SIG-M5 (cell line): Measurements from ENCODE around the gene TM9SF4.

Experiments
- DNase-seq: peaks from one replicate; lab custom pipeline; 2025; lab: John Stamatoyannopoulos, UW

TM9SF4 gene

DNA sequence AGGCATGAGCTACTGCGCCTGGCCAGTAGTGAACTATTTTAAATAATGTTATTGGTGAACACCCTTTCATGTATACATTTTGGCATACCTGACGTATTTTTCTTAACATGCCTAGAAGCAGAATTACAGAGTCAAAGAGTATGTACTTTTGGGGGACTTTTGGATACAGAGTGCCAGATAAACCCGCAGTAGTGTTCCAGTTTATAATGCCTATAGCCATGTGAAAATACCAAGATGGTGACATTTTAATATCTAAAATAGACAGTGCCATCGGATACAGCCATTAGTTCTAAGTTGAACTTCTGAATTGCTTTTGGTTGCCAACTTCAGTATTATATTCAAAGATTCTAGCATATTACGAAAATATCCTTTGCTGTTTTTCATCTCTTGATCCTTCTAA is 20.3 kb downstream of the TM9SF4 start:
- no peak for DNase-seq

DNA sequence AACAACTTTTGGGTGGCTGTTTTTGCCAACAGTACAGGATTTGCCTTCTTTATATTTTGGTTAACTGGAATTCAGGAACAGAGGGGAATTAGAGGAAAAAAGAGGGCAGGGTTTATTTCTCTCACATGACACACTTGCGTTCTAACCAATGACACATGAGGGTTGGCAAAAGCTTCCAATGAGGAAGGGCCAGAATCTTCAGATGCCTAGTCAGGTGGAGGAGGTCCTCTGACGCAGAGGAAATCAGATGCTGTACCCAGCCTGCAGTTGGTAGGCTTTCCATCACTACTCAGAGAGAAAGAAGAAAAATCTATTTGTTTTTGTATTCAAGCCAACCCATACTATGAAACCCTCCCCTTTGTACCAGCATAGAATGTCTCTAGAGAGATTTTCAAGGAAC is 20.8 kb downstream of the TM9SF4 start:
- no peak for DNase-seq

DNA sequence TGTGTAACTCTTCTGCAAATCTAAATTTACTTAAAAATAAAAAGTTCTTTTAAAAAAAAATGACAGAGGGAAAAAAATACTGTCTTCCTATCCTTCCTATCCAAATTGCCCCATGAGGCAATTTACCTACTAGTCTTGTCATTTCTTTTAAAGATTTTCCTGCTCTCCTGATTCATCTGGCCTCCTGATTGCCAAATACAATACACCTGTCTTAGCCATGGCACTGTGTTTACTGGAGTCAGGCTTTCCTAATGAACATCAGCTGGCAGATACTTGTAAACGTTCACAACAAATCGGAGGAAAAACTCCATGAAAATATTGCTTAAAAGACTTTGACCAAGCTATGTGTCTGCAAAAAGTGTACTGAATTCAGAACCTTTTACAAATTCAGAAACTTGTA is 21.5 kb downstream of the TM9SF4 start:
- no peak for DNase-seq

DNA sequence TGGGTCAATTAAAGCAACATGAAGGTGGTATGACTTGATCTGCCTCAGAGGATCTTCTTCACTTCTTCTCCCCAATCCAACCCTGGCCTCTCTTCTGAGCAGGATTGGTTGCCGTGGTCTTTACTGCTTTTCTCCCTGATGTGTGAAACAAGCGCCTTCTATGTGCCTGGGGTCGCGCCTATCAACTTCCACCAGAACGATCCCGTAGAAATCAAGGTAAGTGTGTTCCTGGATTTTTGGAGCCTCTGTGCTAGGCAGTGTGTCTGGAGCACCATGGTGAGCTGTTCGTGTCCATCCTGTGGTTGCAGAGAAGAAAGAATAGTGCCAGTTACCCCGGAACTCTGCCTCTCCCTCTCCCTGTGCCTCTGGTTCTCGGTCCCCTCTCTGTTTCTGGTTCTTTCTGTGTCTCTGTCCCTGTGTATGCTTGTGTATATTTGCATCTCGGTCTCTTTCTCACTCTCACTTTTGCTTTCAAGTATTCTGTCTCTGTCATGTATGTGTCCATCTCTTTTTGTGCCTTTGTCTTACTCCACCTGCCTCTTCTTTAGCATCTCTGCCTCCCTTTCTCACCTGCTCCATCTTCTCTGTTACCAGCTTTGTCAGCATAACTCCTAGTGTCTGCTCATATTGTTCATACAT is 23.5 kb downstream of the TM9SF4 start:
- DNase-seq = no peak

DNA sequence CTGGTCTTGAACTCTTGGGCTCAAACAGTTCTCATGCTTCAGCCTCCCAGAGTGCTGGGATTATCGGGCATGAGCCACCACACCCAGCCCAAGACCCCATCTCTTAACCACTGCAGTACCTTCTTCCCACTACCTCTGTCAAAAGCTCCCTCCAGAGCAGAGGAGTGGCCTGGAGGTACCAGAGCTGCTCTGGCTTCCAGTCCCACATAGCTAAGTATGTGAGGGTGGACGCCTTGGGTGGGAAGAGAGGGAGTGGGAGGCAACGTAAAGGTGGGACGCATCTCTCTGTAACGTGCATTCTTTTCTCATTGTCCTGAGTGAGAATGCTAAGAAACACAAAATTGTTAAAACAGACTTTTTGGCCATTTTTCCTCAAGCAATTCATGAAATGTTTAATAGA is 24.5 kb downstream of the TM9SF4 start:
- no peak for DNase-seq

DNA sequence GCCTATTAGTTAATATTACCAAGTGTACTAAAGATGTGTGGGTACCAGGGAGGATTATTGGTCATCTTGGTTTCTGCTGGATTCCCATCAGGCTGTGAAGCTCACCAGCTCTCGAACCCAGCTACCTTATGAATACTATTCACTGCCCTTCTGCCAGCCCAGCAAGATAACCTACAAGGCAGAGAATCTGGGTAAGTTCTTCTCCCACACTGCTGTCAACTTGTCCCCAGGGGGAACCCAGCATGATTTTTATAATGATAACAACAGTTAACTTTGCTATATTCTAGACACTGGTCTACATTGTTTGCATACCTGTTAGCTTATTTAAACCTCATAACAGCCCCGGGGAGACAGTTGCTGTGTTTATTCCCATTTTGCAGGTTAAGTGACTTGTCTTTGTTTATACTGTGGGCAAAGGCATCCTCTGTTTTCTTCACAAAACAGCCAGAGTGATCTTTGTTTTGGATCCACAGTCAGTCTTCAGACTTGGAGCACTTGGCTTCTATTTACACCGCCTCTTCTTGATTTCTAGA is 26.5 kb downstream of the TM9SF4 start:
- no peak for DNase-seq

DNA sequence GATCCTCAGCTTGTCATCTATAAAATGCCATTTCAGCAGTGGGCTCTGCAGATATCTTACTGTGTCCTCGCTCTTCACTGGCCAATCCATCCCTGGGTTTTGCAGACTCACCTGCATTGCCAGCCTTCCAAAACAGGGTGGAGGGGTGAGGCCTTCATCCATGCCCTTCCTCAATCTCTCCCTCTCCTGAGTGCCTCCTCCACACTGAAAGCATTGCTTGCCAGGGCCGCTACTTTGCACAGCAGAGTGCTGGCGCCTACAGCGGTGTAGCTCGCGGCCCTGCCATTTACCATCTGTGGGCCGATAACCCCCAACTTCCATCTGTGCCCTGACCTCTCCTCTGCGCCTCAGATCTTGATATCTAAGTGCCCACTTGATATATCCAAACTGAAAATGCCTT is 29.4 kb downstream of the TM9SF4 start:
- DNase-seq = no peak

DNA sequence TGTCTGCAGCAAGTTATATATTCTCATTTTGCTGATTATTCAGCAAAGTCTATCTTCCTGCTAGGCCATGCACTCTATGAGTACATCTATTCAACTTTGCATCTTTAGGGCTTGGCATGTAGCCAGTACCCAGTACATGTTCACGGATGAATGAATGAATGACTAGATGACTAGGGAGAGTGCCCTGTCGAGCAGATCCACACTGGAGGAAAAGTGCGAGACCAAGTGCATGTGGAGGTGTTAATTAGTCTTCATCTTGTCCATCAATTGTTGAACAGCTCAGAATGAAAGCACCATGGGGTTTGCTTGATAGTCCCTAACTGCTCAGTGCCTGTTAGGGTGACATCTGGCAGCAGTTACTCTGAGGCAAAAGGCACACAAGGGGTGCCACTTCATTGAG is 30.4 kb downstream of the TM9SF4 start:
- DNase-seq = no peak

DNA sequence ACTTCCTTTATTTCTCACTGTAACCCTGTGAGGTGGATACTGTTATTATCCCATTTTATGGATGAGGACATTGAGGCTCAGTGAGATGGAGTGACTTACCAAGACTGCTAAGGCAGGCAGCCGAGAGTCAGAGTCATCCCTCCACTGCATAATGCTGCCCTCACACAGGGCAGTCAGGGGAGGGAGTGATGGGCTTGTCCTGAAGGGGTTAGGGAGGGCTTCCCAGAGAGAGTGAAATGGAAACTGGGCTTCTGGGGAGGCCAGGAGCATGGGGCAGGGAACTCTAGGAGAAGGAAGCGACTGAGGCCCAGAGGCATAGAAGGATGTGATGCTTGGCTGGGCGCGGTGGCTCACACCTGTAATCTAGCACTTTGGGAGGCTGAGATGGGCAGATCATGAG is 31.1 kb downstream of the TM9SF4 start:
- no peak for DNase-seq

DNA sequence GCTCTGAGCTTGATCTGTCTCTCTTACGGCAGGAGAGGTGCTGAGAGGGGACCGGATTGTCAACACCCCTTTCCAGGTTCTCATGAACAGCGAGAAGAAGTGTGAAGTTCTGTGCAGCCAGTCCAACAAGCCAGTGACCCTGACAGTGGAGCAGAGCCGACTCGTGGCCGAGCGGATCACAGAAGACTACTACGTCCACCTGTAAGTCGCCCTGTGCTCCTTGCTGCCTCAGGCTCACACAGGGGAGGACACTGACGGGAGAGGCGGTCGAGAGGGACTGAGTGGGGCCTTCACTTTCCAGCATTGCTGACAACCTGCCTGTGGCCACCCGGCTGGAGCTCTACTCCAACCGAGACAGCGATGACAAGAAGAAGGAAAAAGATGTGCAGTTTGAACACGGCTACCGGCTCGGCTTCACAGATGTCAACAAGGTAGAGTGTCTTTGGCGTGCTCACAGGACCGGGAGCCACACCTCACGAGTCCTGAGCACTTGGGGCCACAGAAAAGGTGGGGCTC is 32.0 kb downstream of the TM9SF4 start:
- no peak for DNase-seq

DNA sequence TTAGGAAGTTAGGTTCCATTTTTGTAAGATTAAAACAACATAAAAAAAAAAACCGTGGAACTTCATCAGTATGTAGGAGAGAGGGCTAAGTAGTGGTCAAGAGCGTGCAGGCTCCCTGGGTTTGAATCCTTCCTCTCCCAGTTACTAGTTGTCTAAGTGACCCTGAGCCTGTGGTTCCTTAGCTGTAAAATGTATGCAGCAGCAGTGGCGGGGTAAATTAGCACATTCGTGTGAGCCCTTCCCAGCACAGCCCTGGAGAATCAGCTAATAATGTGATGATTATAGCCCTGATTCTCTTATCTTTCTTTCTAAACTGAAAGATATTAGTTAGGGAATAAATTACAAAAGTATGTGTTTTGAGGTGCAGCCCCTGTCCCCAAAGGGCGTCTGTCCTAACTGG is 32.6 kb downstream of the TM9SF4 start:
- no peak for DNase-seq

DNA sequence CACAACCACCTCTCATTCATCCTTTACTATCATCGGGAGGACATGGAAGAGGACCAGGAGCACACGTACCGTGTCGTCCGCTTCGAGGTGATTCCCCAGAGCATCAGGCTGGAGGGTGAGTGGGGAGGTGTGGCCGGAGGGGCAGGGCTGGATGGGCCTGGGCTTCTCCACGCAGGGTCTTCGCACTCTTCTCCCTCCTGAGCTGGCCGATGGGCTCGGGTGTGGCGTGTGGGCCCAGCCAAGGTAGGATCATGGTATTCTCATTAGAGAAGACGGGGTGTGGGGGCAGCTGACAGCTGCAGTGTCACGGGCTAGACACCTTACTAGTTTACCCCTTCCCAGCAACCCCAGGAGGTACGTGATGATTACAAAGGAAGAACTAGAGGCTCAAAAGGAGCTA is 33.5 kb downstream of the TM9SF4 start:
- no peak for DNase-seq

DNA sequence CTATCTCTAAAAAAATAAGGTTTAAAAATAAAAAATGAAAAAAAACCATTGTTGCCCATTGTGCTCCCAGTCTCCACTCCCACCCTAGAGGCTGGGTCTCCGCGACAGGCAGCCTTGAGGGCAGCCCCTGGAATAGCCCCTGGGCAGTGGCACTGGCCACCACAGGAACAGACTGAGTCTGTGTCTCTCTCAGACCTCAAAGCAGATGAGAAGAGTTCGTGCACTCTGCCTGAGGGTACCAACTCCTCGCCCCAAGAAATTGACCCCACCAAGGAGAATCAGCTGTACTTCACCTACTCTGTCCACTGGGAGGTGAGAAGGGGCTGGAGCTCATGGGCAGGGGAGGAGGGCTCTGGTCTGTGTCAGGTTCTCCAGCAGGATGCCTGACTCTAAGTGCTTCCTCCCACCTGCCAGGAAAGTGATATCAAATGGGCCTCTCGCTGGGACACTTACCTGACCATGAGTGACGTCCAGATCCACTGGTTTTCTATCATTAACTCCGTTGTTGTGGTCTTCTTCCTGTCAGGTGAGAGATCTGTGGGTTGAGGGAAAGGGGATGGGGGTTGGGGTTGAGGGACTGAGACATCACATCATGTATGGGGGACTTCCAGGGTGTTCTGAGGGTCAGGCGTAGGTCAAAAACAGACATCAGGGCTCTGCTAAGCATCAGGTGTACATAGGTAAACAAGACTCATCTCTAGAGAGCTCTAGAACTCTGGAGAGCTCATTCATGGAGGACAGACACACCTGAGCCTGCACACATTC is 35.6 kb downstream of the TM9SF4 start:
- no peak for DNase-seq

DNA sequence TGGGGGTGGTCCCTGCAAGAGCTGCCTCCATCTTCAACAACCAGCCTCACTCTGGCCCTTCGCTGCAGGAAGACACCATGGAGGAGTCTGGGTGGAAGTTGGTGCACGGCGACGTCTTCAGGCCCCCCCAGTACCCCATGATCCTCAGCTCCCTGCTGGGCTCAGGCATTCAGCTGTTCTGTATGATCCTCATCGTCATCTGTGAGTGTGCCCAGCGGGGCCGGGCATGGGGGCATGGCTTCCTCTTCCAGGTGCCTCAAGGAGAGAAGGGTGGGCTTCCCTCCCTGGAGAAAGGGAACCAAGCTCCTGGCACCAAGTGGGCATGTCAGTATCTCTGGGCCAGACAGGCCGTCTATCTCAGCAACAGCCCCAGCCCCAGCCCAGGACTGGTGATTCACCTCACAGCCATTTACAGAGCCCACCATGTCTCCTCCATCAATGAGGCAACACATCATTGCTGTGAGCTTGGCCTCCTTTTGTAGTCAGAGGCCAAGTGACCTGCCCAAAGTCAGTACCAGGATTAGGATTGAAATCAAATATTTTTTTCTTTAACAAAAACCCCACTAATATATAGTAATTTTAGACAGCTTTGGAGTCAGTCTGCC is 40.2 kb downstream of the TM9SF4 start:
- DNase-seq = no peak

DNA sequence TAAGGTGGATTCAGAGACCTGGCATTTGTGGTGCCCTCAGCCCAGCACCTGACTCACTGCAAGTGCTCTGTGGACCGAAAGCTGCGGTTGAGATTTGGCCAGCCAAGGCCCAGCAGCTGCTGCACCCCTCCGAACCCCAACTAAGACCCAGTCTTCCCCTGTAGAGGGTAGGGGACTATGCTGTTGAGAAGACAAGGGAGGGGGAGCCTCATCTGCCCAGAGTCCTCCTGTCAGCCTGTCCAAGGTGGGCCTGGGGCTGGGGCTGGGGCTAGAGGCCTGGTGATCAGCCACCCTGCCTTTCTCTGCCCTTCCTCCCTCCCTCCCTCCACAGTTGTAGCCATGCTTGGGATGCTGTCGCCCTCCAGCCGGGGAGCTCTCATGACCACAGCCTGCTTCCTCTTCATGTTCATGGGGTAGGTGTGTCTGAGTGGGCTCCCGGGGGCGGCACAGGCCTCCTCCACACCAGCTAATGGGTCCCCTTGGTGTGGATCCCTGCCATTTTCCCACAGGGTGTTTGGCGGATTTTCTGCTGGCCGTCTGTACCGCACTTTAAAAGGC is 40.9 kb downstream of the TM9SF4 start:
- DNase-seq = no peak

DNA sequence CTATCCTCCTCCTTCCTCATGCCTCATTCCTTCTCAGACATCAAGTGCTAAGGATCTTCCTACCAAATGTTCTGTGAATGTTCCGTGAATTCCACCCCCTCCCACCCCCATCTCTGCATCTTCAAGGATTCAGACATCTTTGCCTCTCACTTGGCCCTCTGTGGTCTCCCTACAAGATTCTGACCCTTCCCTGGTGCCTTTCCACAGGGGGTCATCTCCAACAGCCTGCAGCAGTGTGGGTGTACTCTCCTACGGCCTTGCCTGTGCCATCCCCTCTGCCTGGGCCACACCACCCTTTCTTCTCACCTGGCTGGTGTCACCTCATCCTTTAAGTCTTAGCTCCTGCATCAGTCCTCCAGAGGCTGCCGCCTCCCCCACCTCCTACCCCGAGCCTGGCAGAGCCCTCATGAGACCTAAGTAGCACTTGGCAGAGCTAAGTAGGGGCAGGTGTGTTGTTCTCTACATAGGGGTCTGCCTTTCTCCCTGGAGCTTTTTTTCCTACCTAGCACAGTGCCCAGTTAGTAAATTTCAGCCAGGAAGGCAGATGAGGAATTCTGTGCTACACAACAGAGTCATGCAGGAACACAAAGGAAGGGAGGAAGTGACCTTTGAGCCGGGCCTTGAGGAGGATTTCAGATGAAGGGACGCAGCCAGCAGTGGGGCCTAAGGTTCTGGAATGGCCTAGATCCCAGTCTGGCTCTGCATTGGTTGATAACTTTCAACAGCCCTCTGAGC is 43.1 kb downstream of the TM9SF4 start:
- no peak for DNase-seq

DNA sequence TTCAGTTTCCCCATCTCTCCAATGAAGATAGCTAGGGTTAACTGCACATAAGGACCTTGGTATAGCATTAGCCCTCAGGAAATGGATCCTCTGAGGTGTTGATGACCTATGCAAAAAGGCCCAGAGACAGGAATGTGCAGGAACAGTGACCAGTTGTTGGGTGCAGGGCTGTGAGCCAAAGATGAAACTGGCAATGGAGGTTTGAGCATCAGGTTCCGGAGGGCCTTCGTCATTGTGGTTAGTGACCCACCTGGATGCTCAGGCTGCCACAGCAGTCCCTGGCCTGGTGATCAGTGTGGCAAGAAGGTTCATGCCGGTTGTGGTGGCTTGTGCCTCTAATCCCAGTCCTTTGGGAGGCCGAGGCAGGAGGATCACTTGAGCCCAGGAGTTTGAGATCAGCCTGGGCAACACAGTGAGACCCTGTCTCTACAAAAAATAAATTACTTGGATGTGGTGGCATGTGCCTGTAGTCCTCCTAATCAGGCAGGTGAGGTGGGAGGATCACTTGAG is 43.7 kb downstream of the TM9SF4 start:
- DNase-seq = no peak

DNA sequence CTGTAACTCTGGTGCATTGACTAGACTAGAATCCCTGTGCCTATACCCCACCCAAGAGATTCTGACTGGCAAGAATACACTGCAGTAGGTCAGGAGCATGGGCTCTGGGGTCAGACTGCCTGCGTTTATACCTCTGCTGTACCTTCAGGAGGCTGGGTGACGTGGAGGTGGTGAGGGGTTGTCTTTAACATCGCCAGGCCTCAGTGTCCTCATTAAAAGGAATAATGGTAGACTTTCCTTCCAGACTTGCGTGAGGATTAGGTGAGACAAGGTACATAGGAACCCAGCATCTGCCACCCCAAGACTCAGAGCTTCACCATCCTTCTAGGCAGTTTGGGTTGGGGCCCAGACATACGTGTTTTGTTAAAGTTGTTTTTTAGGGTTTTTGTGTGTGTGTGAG is 44.3 kb downstream of the TM9SF4 start:
- DNase-seq = no peak

DNA sequence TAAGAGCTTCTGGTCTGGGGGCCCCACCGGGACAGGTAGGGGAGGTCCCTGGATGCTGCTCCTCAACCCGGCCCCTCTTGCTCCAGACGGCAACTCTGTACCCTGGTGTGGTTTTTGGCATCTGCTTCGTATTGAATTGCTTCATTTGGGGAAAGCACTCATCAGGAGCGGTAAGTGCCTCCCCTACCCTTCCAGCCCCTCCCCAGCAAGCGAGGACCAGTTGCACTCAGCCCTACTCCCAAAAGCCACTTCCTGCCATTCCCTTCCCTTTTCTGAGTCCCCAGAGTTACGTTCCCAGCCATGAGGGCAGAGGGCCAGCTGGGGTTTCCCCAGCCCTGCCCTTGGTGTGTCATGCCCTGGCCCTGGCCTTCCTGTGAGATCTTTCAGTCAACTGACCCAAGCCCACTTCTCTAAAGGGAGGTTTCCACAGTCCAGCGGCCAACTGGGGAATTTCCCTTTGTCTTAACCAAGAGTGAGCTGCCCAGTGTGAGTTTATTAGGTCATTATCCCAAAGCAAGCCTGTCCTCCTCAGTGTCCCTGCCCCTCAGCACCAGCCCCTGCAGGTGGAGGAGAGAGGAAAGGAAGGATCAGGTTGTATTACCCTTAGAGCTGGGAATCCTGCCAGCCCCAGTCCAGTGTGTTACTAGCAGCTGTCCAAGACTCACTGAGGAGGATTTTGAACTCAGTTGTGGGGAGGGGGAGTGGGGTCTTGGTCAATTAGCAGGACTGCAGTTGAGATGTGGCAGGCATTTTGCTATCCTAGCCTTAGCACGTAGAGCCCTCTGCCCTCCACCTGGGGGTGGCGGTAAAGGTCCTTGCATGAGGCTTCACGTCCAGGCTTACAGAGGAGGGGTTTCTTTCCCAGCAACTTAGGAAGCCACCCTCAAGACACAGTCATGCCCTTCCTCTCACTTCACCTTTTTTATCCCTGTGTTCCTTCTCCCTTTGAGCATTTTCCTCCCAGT is 45.8 kb downstream of the TM9SF4 start:
- no peak for DNase-seq

DNA sequence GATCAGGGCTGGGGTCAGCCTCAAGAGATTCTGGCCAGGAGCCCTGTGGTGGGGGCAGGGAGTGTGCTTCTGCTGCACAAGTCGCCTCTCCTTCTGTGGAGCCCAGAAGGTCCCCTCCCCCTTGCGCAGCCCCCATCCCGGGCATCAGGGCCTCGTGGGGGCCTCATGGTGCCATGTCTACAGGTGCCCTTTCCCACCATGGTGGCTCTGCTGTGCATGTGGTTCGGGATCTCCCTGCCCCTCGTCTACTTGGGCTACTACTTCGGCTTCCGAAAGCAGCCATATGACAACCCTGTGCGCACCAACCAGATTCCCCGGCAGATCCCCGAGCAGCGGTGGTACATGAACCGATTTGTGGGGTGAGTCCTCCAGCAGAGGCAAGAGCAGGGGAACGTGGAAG is 48.1 kb downstream of the TM9SF4 start:
- DNase-seq = no peak

DNA sequence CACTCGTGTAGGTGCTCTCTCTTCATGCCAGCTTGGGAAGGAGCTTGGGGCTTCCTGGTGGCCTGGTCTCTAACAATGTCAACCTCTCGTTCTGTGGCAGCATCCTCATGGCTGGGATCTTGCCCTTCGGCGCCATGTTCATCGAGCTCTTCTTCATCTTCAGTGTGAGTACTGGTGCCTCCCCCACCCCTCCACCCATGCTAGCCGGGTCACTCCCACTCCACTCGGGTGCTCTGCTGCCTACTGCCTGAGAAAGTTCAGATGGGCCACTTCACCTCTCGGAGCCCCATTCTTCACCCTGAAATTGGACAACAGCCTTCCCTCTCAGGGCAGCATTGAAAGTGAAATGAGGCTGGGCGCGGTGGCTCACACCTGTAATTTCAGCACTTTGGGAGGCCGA is 48.8 kb downstream of the TM9SF4 start:
- no peak for DNase-seq
